OCI-LY1 (cell line): ENCODE data around the gene CCT3.

Source experiments
- H2AFZ ChIP-seq: fragments of 200-600 bp; sonication (generic), shearing (Covaris generic); 2 replicates; pipeline ENCODE4 v1.6.0; 2014; ENCODE audit warnings: antibody characterized with exemption, mild to moderate bottlenecking, low read length
- H3F3A ChIP-seq: fragments of 200-600 bp; sonication (generic), shearing (Covaris generic); 2 replicates; pipeline ENCODE4 v1.6.0; 2014; ENCODE audit warnings: mild to moderate bottlenecking, antibody characterized with exemption, low read length, moderate library complexity; ENCODE audit not compliant: insufficient read depth
- H3K27ac ChIP-seq: fragments of 200-600 bp; sonication (generic); 2 replicates; pipeline ENCODE4 v1.5.1; 2014; ENCODE audit warnings: low read length, mixed run types, mild to moderate bottlenecking, low read depth; ENCODE audit not compliant: poor library complexity, severe bottlenecking
- H3K27me3 ChIP-seq: fragments of 200-600 bp; sonication (generic); 2 replicates; pipeline ENCODE4 v1.6.0; 2014; ENCODE audit warnings: antibody characterized with exemption, mild to moderate bottlenecking, low read length, moderate library complexity; ENCODE audit not compliant: insufficient read depth
- H3K36me3 ChIP-seq: fragments of 200-600 bp; sonication (generic); 2 replicates; pipeline ENCODE4 v1.6.1; 2014; ENCODE audit warnings: mild to moderate bottlenecking, antibody characterized with exemption, low read length, moderate library complexity, mixed read lengths; ENCODE audit not compliant: insufficient read depth
- H3K4me1 ChIP-seq: fragments of 200-600 bp; sonication (generic); 2 replicates; pipeline ENCODE4 v1.5.1; 2014; ENCODE audit warnings: mild to moderate bottlenecking, low read length, moderate library complexity; ENCODE audit not compliant: insufficient read depth, severe bottlenecking
- H3K4me2 ChIP-seq: fragments of 200-600 bp; sonication (generic), shearing (Covaris generic); 2 replicates; pipeline ENCODE4 v1.6.1; 2014; ENCODE audit warnings: low read length
- H3K4me3 ChIP-seq: fragments of 200-600 bp; sonication (generic); 2 replicates; pipeline ENCODE4 v1.5.1; 2014; ENCODE audit warnings: low read length, low read depth, mild to moderate bottlenecking, mixed read lengths; ENCODE audit not compliant: poor library complexity, severe bottlenecking
- H3K79me2 ChIP-seq: fragments of 200-600 bp; shearing (Covaris generic); 2 replicates; pipeline ENCODE4 v1.6.1; 2016; ENCODE audit warnings: mixed run types, low read length, mixed read lengths; ENCODE audit not compliant: insufficient read depth
- H3K9ac ChIP-seq: fragments of 200-600 bp; sonication (generic), shearing (Covaris generic); 2 replicates; pipeline ENCODE4 v1.6.1; 2014; ENCODE audit warnings: mild to moderate bottlenecking, low read length, mixed read lengths
- H3K9me2 ChIP-seq: fragments of 200-600 bp; sonication (generic), shearing (Covaris generic); 2 replicates; pipeline ENCODE4 v1.6.1; 2014; ENCODE audit warnings: low read depth, mild to moderate bottlenecking, low read length, mixed read lengths
- H3K9me3 ChIP-seq: fragments of 200-600 bp; shearing (Covaris generic); 2 replicates; pipeline ENCODE4 v1.6.1; 2014; ENCODE audit warnings: low read length, mixed read lengths
- H4K20me1 ChIP-seq: fragments of 200-600 bp; sonication (generic), shearing (Covaris generic); 2 replicates; pipeline ENCODE4 v1.6.0; 2016; ENCODE audit warnings: mild to moderate bottlenecking, low read length; ENCODE audit not compliant: insufficient read depth
- EZH2 ChIP-seq: fragments of 200-600 bp; sonication (generic), shearing (Covaris generic); IDR thresholded peaks from 2 replicates; pipeline ENCODE4 v1.8.0; 2017; ENCODE audit warnings: borderline replicate concordance, mixed run types, mild to moderate bottlenecking, antibody characterized with exemption, low read length, moderate library complexity, mixed read lengths
- TF ChIP-seq, protein P1 (sequence below): fragments of 200-600 bp; sonication (generic), shearing (Covaris generic); IDR thresholded peaks from 2 replicates; pipeline ENCODE4 v1.5.1; 2017; ENCODE audit warnings: mild to moderate bottlenecking, antibody characterized with exemption, low read length, moderate library complexity, mixed read lengths

The CCT3 gene

DNA sequence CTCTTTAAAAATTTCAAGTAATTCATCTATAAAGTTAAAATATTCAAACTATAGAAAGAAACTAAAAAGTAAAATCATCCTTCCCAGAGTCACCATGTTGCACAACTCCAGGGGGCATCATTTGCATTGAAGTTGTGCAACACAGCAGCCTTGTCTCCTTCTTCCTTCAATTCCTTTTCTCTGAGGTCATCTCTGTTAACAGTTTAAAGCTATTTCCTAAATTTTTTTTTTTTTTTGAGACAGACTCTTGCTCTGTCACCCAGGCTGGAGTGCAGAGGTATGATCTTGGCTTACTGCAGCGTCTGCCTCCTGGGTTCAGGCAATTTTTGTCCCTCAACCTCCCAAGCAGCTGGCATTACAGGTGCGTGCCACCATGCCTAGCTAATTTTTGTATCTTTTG lies 38.1 kb upstream of the CCT3 start:
- H3F3A ChIP-seq: no peaks in the 10 kb centered on the region
- no peak overlapping the region for H3K27ac ChIP-seq
- no peaks in the 10 kb centered on the region for H3K79me2 ChIP-seq
- no peak overlapping the region for H2AFZ ChIP-seq
- H3K9ac ChIP-seq: no peak overlapping the region
- H3K9me3 ChIP-seq: no peaks in the 10 kb centered on the region
- H3K4me3 ChIP-seq: no peak overlapping the region
- no peaks in the 10 kb centered on the region for H3K4me1 ChIP-seq
- no peaks in the 10 kb centered on the region for H3K27me3 ChIP-seq
- TF ChIP-seq, protein P1, sequence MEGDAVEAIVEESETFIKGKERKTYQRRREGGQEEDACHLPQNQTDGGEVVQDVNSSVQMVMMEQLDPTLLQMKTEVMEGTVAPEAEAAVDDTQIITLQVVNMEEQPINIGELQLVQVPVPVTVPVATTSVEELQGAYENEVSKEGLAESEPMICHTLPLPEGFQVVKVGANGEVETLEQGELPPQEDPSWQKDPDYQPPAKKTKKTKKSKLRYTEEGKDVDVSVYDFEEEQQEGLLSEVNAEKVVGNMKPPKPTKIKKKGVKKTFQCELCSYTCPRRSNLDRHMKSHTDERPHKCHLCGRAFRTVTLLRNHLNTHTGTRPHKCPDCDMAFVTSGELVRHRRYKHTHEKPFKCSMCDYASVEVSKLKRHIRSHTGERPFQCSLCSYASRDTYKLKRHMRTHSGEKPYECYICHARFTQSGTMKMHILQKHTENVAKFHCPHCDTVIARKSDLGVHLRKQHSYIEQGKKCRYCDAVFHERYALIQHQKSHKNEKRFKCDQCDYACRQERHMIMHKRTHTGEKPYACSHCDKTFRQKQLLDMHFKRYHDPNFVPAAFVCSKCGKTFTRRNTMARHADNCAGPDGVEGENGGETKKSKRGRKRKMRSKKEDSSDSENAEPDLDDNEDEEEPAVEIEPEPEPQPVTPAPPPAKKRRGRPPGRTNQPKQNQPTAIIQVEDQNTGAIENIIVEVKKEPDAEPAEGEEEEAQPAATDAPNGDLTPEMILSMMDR: no peak
- no peak for TF ChIP-seq EZH2
- no peaks in the 10 kb centered on the region for H3K36me3 ChIP-seq
- no peak overlapping the region for H3K4me2 ChIP-seq
- no peaks in the 10 kb centered on the region for H3K9me2 ChIP-seq
- no peaks in the 10 kb centered on the region for H4K20me1 ChIP-seq

DNA sequence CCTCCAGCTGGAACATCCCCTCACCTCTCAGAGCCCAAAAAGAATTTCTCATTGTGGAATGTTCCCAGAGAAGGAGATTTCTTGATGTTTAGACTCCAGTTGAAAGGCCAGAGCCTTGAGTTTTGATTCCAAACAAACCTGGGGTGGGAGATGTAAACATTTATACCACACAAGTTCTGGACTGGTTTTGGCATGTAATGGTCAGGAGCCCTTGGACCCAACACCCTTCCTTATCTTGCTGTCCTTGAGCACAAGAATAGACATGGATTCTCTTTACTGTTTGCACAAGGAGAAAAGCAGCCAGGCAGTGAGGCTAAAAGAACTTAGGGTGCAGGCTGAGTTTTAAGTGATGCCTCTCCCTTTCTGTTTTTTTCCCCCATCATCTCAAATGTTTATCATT lies 35.5 kb upstream of the CCT3 start:
- H3K4me3 ChIP-seq: no peak overlapping the region
- H3K9me3 ChIP-seq: no peaks in the 10 kb centered on the region
- H3K27ac ChIP-seq: no peak overlapping the region
- no peaks in the 10 kb centered on the region for H4K20me1 ChIP-seq
- H3K79me2 ChIP-seq: no peaks in the 10 kb centered on the region
- H3K36me3 ChIP-seq: no peaks in the 10 kb centered on the region
- peaks cover 6% of the 10 kb centered on the region for H3K4me1 ChIP-seq
- no peaks in the 10 kb centered on the region for H3K9me2 ChIP-seq
- no peak overlapping the region for H3K9ac ChIP-seq
- H2AFZ ChIP-seq: no peak overlapping the region
- no peaks in the 10 kb centered on the region for H3F3A ChIP-seq
- H3K27me3 ChIP-seq: no peaks in the 10 kb centered on the region
- TF ChIP-seq, protein P1: no peak
- TF ChIP-seq EZH2: no peak
- H3K4me2 ChIP-seq: no peak overlapping the region

DNA sequence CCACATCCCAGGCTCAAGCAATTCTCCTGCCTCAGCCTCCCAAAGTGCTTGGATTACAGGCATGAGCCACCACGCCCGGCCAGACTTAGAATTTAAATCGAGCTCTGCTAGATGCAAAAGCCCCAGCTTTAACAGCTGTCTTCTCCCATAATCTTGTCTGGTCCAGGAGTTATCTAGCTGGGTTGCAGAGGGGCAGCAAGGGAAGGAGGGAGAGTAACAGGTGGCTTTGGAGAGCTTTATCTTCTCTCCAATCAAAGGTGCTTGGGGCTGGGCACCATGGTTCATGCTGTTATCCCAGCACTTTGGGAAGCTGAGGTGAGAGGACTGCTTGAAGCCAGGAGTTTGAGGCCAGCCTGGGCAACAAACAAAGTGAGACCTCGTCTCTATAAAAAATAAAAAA lies 34.8 kb upstream of the CCT3 start:
- no peak overlapping the region for H3K27ac ChIP-seq
- H3K4me2 ChIP-seq: no peak overlapping the region
- H3K9me3 ChIP-seq: no peaks in the 10 kb centered on the region
- H3K9me2 ChIP-seq: no peaks in the 10 kb centered on the region
- TF ChIP-seq, protein P1: no peak
- TF ChIP-seq EZH2: no peak
- H3K4me3 ChIP-seq: no peak overlapping the region
- H2AFZ ChIP-seq: no peak overlapping the region
- H3K4me1 ChIP-seq: peaks cover 6% of the 10 kb centered on the region
- no peaks in the 10 kb centered on the region for H4K20me1 ChIP-seq
- no peaks in the 10 kb centered on the region for H3F3A ChIP-seq
- H3K79me2 ChIP-seq: no peaks in the 10 kb centered on the region
- no peaks in the 10 kb centered on the region for H3K36me3 ChIP-seq
- H3K9ac ChIP-seq: no peak overlapping the region
- H3K27me3 ChIP-seq: no peaks in the 10 kb centered on the region
